Measurements from ENCODE around the gene ZNF280B. TPM values are rescaled to one million over a fixed set of nuclear protein-coding genes. Genes with fewer than 3 reads are reported as not detected.
"Not testable (repeated sequence)": the region's sequence is repeated elsewhere in the genome, so short reads cannot be mapped to it uniquely, and the experiment has no call there.

Gene ZNF280B
- total and polyA plus RNA-seq, 5 donors from 2014 or later = 0.70 to 1.9 (median 0.84) TPM

- DNase-seq = no peak
- no peaks in the 10 kb centered on the region for H3K27me3 ChIP-seq (ENCODE audit: control insufficient read depth, insufficient read depth, low read length)
- no peaks in the 10 kb centered on the region for H3K9me3 ChIP-seq (ENCODE audit: control insufficient read depth in 2 of 2, low read length in 2 of 2)
- Mint-ChIP-seq H3K4me3 (no peak overlapping the region), H3K27me3 (peaks cover 16% of the 10 kb centered on the region), H3K27ac (no peak overlapping the region), H3K4me1 (peaks cover 0 to 4% (median 0%) of the 10 kb centered on the region in 4 donors), H3K9me3 (no peaks in the 10 kb centered on the region), H3K36me3 (no peaks in the 10 kb centered on the region)
- no peaks in the 10 kb centered on the region for H3K4me1 ChIP-seq (ENCODE audit: control insufficient read depth, insufficient read depth, low read length, poor library complexity, severe bottlenecking)
- no peak for ATAC-seq (ENCODE audit: low read depth in 2 of 2)
- H3K4me3 ChIP-seq (ENCODE audit: low read depth, low read length) = no peak overlapping the region
- no peaks in the 10 kb centered on the region for H3K36me3 ChIP-seq (ENCODE audit: control insufficient read depth, insufficient read depth, low read length)
- no peak overlapping the region for H3K27ac ChIP-seq (ENCODE audit: insufficient read depth, low read length, poor library complexity, severe bottlenecking)
Observed at GRCh38 chr22:22521631-22522030, 13.1 kb upstream of the ZNF280B start.

GRCh38 chr22:22520667-22521602, 12.4 kb upstream of the ZNF280B start:
- Mint-ChIP-seq H3K4me3 (no peak overlapping the region), H3K27ac (no peak overlapping the region), H3K36me3 (no peaks in the 10 kb centered on the region)

GRCh38 chr22:22520020-22520656, 11.6 kb upstream of the ZNF280B start, which contains the start of gene ZNF280A:
TSS of gene ZNF280A (minus strand) at chr22:22520270. CDS start at chr22:22515630, 4,640 bp downstream.
- Mint-ChIP-seq H3K9me3 (no peaks in the 10 kb centered on the region), H3K36me3 (no peaks in the 10 kb centered on the region), H3K27ac (peak within 1 kb of the TSS in 1 of 3 donors; percentile 20), H3K27me3 (peaks cover 26% of the 10 kb centered on the region), H3K4me3 (no peak within 1 kb of the TSS), H3K4me1 (peaks cover 0 to 4% (median 0%) of the 10 kb centered on the region in 4 donors)
- no peak for DNase-seq
- no peak for ATAC-seq (ENCODE audit: low read depth in 2 of 2)
- Histone ChIP-seq H3K36me3 (ENCODE audit: control insufficient read depth, insufficient read depth, low read length) (no peaks in the 10 kb centered on the region), H3K4me1 (ENCODE audit: control insufficient read depth, insufficient read depth, low read length, poor library complexity, severe bottlenecking) (no peaks in the 10 kb centered on the region), H3K4me3 (ENCODE audit: low read depth, low read length) (no peak within 1 kb of the TSS), H3K27me3 (ENCODE audit: control insufficient read depth, insufficient read depth, low read length) (no peaks in the 10 kb centered on the region), H3K9me3 (ENCODE audit: control insufficient read depth in 2 of 2, low read length in 2 of 2) (no peaks in the 10 kb centered on the region), H3K27ac (ENCODE audit: insufficient read depth, low read length, poor library complexity, severe bottlenecking) (no peak within 1 kb of the TSS)

More at GRCh38 chr22:22520667-22521602, 12.4 kb upstream of the ZNF280B start:
- Histone ChIP-seq H3K4me3 (ENCODE audit: low read depth, low read length) (no peak overlapping the region), H3K27me3 (ENCODE audit: control insufficient read depth, insufficient read depth, low read length) (no peaks in the 10 kb centered on the region), H3K27ac (ENCODE audit: insufficient read depth, low read length, poor library complexity, severe bottlenecking) (no peak overlapping the region), H3K4me1 (ENCODE audit: control insufficient read depth, insufficient read depth, low read length, poor library complexity, severe bottlenecking) (no peaks in the 10 kb centered on the region), H3K36me3 (ENCODE audit: control insufficient read depth, insufficient read depth, low read length) (no peaks in the 10 kb centered on the region), H3K9me3 (ENCODE audit: control insufficient read depth in 2 of 2, low read length in 2 of 2) (no peaks in the 10 kb centered on the region)
- Mint-ChIP-seq H3K9me3 (no peaks in the 10 kb centered on the region), H3K4me1 (peaks cover 0 to 4% (median 0%) of the 10 kb centered on the region in 4 donors), H3K27me3 (peaks cover 21% of the 10 kb centered on the region)
- ATAC-seq (ENCODE audit: low read depth in 2 of 2) = no peak
- peak in 1 of 3 donors; percentile 3 for DNase-seq

- no peak overlapping the region for H3K27ac ChIP-seq (ENCODE audit: insufficient read depth, low read length, poor library complexity, severe bottlenecking)
- no peak overlapping the region for H3K4me3 ChIP-seq (ENCODE audit: low read depth, low read length)
Observed at GRCh38 chr22:22519591-22519990, 11.0 kb upstream of the ZNF280B start.

GRCh38 chr22:22516992-22517391, 8.4 kb upstream of the ZNF280B start:
- peaks cover 0 to 4% (median 0%) of the 10 kb centered on the region in 7 donors for H3K9me3 Mint-ChIP-seq
- H3K4me3 Mint-ChIP-seq = no peak overlapping the region
- no peaks in the 10 kb centered on the region for H3K36me3 Mint-ChIP-seq

More at GRCh38 chr22:22519591-22519990, 11.0 kb upstream of the ZNF280B start:
- Mint-ChIP-seq H3K36me3 (no peaks in the 10 kb centered on the region), H3K27ac (no peak overlapping the region), H3K27me3 (peaks cover 32% of the 10 kb centered on the region), H3K4me3 (no peak overlapping the region), H3K9me3 (no peaks in the 10 kb centered on the region), H3K4me1 (peaks cover 0 to 4% (median 0%) of the 10 kb centered on the region in 4 donors)
- no peak for ATAC-seq (ENCODE audit: low read depth in 2 of 2)
- H3K36me3 ChIP-seq (ENCODE audit: control insufficient read depth, insufficient read depth, low read length) = no peaks in the 10 kb centered on the region
- DNase-seq = no peak
- no peaks in the 10 kb centered on the region for H3K27me3 ChIP-seq (ENCODE audit: control insufficient read depth, insufficient read depth, low read length)
- H3K4me1 ChIP-seq (ENCODE audit: control insufficient read depth, insufficient read depth, low read length, poor library complexity, severe bottlenecking) = no peaks in the 10 kb centered on the region
- H3K9me3 ChIP-seq (ENCODE audit: control insufficient read depth in 2 of 2, low read length in 2 of 2) = no peaks in the 10 kb centered on the region

GRCh38 chr22:22515890-22516289, 7.3 kb upstream of the ZNF280B start:
- H3K36me3 Mint-ChIP-seq = no peaks in the 10 kb centered on the region
- Histone ChIP-seq H3K4me3 (ENCODE audit: low read depth, low read length) (no peak overlapping the region), H3K4me1 (ENCODE audit: control insufficient read depth, insufficient read depth, low read length, poor library complexity, severe bottlenecking) (no peaks in the 10 kb centered on the region), H3K9me3 (ENCODE audit: control insufficient read depth in 2 of 2, low read length in 2 of 2) (no peaks in the 10 kb centered on the region), H3K27me3 (ENCODE audit: control insufficient read depth, insufficient read depth, low read length) (no peaks in the 10 kb centered on the region), H3K27ac (ENCODE audit: insufficient read depth, low read length, poor library complexity, severe bottlenecking) (no peak overlapping the region), H3K36me3 (ENCODE audit: control insufficient read depth, insufficient read depth, low read length) (no peaks in the 10 kb centered on the region)
- peaks cover 0 to 9% (median 0%) of the 10 kb centered on the region in 7 donors for H3K9me3 Mint-ChIP-seq
- H3K4me3 Mint-ChIP-seq = no peak overlapping the region
- H3K27ac Mint-ChIP-seq = no peak overlapping the region
- peaks cover 0 to 2% (median 0%) of the 10 kb centered on the region in 4 donors for H3K4me1 Mint-ChIP-seq
- DNase-seq (no peak), ATAC-seq (ENCODE audit: low read depth in 2 of 2) (no peak)
- H3K27me3 Mint-ChIP-seq = peaks cover 41% of the 10 kb centered on the region

More at GRCh38 chr22:22516992-22517391, 8.4 kb upstream of the ZNF280B start:
- Histone ChIP-seq H3K9me3 (ENCODE audit: control insufficient read depth in 2 of 2, low read length in 2 of 2) (no peaks in the 10 kb centered on the region), H3K36me3 (ENCODE audit: control insufficient read depth, insufficient read depth, low read length) (no peaks in the 10 kb centered on the region), H3K27me3 (ENCODE audit: control insufficient read depth, insufficient read depth, low read length) (no peaks in the 10 kb centered on the region), H3K4me1 (ENCODE audit: control insufficient read depth, insufficient read depth, low read length, poor library complexity, severe bottlenecking) (no peaks in the 10 kb centered on the region), H3K27ac (ENCODE audit: insufficient read depth, low read length, poor library complexity, severe bottlenecking) (no peak overlapping the region), H3K4me3 (ENCODE audit: low read depth, low read length) (no peak overlapping the region)
- H3K27me3 Mint-ChIP-seq = peaks cover 46% of the 10 kb centered on the region
- ATAC-seq (ENCODE audit: low read depth in 2 of 2) (no peak), DNase-seq (no peak)
- no peak overlapping the region for H3K27ac Mint-ChIP-seq
- H3K4me1 Mint-ChIP-seq = peaks cover 0 to 4% (median 0%) of the 10 kb centered on the region in 4 donors

- peaks cover 0 to 13% (median 3%) of the 10 kb centered on the region in 7 donors for H3K9me3 Mint-ChIP-seq
- not testable (repeated sequence) for H3K36me3 ChIP-seq (ENCODE audit: control insufficient read depth, insufficient read depth, low read length); H3K4me3 ChIP-seq (ENCODE audit: low read depth, low read length); H3K9me3 ChIP-seq (ENCODE audit: control insufficient read depth in 2 of 2, low read length in 2 of 2); H3K4me3 Mint-ChIP-seq; ATAC-seq (ENCODE audit: low read depth in 2 of 2); H3K27ac Mint-ChIP-seq; H3K27me3 ChIP-seq (ENCODE audit: control insufficient read depth, insufficient read depth, low read length); H3K36me3 Mint-ChIP-seq; H3K4me1 Mint-ChIP-seq; H3K4me1 ChIP-seq (ENCODE audit: control insufficient read depth, insufficient read depth, low read length, poor library complexity, severe bottlenecking); DNase-seq; H3K27ac ChIP-seq (ENCODE audit: insufficient read depth, low read length, poor library complexity, severe bottlenecking)
- peaks cover 37% of the 10 kb centered on the region for H3K27me3 Mint-ChIP-seq
Observed at GRCh38 chr22:22514431-22514830, 5.9 kb upstream of the ZNF280B start.

Data from CD4-positive, CD25-positive, alpha-beta regulatory T cell (primary cell).